ENCODE data around the gene POLD1. TPM values are rescaled to one million over a fixed set of nuclear protein-coding genes. Genes with fewer than 3 reads are reported as not detected.

POLD1 gene
- total and polyA plus RNA-seq, 2 experiments from 2014 or later = 111 to 173 TPM

DNA sequence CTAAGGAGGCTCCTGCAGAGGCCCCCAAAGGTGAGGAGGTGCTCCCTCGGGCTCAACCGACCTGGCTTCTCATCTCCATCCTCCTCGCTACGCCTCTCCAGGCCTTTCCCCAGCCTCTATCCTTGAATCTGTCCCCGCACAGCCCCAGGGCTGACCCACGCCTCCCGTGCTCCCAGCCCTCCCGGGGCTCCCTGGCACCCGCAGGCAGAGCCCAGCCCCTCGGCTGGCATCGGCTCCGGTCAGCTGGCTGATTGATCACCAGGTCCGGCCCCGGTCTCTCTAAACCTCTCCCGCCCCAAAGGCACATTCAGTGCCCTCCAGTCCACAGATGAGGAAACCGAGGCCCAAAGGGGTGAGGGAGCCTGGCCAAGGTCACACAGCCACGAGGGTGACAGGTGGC, 51.1 kb downstream of the POLD1 start:
- H3K4me3 ChIP-seq = no peak overlapping the region
- Mint-ChIP-seq H3K36me3 (ENCODE audit: low read depth) (peaks cover 16% of the 10 kb centered on the region), H3K4me3 (no peak overlapping the region), H3K4me1 (peaks cover 16% of the 10 kb centered on the region), H3K27ac (no peak overlapping the region), H3K9me3 (peaks cover 36% of the 10 kb centered on the region), H3K27me3 (ENCODE audit: insufficient read depth, low read depth, poor library complexity) (peaks cover 18% of the 10 kb centered on the region)
- no peak for DNase-seq (ENCODE audit: low spot score)
- H2AFZ ChIP-seq = no peak overlapping the region
- 0 out of 2 replicates have a peak, but pooled peaks cover 3% of the 10 kb centered on the region for H3K9me2 ChIP-seq (ENCODE audit: insufficient read depth)
- H3K4me1 ChIP-seq (ENCODE audit: insufficient read depth) = peaks cover 22% of the 10 kb centered on the region
- no peak overlapping the region for H3K27ac ChIP-seq (ENCODE audit: low read depth)
- H3K4me2 ChIP-seq = no peak overlapping the region
- H3K27me3 ChIP-seq (ENCODE audit: insufficient read depth) = peaks cover 9% of the 10 kb centered on the region
- ATAC-seq = no peak
- peaks cover 7% of the 10 kb centered on the region; the same call in 1 of the 2 replicates for H3F3A ChIP-seq (replicated peaks; ENCODE audit: low read depth)
- no peaks in the 10 kb centered on the region for H3K79me2 ChIP-seq (replicated peaks; ENCODE audit: insufficient read depth)
- no peaks in the 10 kb centered on the region for H4K20me1 ChIP-seq (replicated peaks; ENCODE audit: insufficient read depth)
- no peak for TF ChIP-seq EZH2phosphoT487 (IDR thresholded peaks at IDR 0.05; ENCODE audit: unreplicated experiment)
- TF ChIP-seq REST (IDR thresholded peaks at IDR 0.05; ENCODE audit: unreplicated experiment) = no peak
- no peak for TF ChIP-seq ZNF114 (CRISPR knock-in tag; IDR thresholded peaks at IDR 0.05)
- no peak for TF ChIP-seq EZH2 (IDR thresholded peaks at IDR 0.05; ENCODE audit: low read depth, unreplicated experiment)
- TF ChIP-seq CREB1 (CRISPR knock-in tag; IDR thresholded peaks at IDR 0.05; ENCODE audit: low read depth) = no peak
- no peak for TF ChIP-seq NANOG (IDR thresholded peaks at IDR 0.05; ENCODE audit: borderline replicate concordance)
- TF ChIP-seq, protein P1, sequence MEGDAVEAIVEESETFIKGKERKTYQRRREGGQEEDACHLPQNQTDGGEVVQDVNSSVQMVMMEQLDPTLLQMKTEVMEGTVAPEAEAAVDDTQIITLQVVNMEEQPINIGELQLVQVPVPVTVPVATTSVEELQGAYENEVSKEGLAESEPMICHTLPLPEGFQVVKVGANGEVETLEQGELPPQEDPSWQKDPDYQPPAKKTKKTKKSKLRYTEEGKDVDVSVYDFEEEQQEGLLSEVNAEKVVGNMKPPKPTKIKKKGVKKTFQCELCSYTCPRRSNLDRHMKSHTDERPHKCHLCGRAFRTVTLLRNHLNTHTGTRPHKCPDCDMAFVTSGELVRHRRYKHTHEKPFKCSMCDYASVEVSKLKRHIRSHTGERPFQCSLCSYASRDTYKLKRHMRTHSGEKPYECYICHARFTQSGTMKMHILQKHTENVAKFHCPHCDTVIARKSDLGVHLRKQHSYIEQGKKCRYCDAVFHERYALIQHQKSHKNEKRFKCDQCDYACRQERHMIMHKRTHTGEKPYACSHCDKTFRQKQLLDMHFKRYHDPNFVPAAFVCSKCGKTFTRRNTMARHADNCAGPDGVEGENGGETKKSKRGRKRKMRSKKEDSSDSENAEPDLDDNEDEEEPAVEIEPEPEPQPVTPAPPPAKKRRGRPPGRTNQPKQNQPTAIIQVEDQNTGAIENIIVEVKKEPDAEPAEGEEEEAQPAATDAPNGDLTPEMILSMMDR (conservative IDR thresholded peaks at IDR 0.05; ENCODE audit: low read depth in 2 of 2) = no peak
- TF ChIP-seq, protein P2, sequence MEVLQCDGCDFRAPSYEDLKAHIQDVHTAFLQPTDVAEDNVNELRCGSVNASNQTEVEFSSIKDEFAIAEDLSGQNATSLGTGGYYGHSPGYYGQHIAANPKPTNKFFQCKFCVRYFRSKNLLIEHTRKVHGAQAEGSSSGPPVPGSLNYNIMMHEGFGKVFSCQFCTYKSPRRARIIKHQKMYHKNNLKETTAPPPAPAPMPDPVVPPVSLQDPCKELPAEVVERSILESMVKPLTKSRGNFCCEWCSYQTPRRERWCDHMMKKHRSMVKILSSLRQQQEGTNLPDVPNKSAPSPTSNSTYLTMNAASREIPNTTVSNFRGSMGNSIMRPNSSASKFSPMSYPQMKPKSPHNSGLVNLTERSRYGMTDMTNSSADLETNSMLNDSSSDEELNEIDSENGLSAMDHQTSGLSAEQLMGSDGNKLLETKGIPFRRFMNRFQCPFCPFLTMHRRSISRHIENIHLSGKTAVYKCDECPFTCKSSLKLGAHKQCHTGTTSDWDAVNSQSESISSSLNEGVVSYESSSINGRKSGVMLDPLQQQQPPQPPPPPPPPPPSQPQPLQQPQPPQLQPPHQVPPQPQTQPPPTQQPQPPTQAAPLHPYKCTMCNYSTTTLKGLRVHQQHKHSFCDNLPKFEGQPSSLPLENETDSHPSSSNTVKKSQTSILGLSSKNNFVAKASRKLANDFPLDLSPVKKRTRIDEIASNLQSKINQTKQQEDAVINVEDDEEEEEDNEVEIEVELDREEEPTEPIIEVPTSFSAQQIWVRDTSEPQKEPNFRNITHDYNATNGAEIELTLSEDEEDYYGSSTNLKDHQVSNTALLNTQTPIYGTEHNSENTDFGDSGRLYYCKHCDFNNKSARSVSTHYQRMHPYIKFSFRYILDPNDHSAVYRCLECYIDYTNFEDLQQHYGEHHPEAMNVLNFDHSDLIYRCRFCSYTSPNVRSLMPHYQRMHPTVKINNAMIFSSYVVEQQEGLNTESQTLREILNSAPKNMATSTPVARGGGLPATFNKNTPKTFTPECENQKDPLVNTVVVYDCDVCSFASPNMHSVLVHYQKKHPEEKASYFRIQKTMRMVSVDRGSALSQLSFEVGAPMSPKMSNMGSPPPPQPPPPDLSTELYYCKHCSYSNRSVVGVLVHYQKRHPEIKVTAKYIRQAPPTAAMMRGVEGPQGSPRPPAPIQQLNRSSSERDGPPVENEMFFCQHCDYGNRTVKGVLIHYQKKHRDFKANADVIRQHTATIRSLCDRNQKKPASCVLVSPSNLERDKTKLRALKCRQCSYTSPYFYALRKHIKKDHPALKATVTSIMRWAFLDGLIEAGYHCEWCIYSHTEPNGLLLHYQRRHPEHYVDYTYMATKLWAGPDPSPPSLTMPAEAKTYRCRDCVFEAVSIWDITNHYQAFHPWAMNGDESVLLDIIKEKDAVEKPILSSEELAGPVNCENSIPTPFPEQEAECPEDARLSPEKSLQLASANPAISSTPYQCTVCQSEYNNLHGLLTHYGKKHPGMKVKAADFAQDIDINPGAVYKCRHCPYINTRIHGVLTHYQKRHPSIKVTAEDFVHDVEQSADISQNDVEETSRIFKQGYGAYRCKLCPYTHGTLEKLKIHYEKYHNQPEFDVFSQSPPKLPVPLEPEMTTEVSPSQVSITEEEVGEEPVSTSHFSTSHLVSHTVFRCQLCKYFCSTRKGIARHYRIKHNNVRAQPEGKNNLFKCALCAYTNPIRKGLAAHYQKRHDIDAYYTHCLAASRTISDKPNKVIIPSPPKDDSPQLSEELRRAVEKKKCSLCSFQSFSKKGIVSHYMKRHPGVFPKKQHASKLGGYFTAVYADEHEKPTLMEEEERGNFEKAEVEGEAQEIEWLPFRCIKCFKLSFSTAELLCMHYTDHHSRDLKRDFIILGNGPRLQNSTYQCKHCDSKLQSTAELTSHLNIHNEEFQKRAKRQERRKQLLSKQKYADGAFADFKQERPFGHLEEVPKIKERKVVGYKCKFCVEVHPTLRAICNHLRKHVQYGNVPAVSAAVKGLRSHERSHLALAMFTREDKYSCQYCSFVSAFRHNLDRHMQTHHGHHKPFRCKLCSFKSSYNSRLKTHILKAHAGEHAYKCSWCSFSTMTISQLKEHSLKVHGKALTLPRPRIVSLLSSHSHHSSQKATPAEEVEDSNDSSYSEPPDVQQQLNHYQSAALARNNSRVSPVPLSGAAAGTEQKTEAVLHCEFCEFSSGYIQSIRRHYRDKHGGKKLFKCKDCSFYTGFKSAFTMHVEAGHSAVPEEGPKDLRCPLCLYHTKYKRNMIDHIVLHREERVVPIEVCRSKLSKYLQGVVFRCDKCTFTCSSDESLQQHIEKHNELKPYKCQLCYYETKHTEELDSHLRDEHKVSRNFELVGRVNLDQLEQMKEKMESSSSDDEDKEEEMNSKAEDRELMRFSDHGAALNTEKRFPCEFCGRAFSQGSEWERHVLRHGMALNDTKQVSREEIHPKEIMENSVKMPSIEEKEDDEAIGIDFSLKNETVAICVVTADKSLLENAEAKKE (CRISPR knock-in tag; IDR thresholded peaks at IDR 0.05) = no peak
- TF ChIP-seq STAT1 (IDR thresholded peaks at IDR 0.05; ENCODE audit: unreplicated experiment) = no peak
- no peak for TF ChIP-seq ETS1 (IDR thresholded peaks at IDR 0.05)
- TF ChIP-seq ZNF331 (CRISPR knock-in tag; IDR thresholded peaks at IDR 0.05; ENCODE audit: low read depth) = no peak
- no peak for TF ChIP-seq POLR2AphosphoS5 (IDR thresholded peaks at IDR 0.05; ENCODE audit: low read depth)
- TF ChIP-seq JUNB (IDR thresholded peaks at IDR 0.05; ENCODE audit: unreplicated experiment) = no peak
- no peaks in the 10 kb centered on the region for H3K36me3 ChIP-seq (ENCODE audit: insufficient read depth)

Data from GM23338 (cell line).